Cardiac muscle cell (in vitro differentiated cells and primary cell): Measurements from ENCODE around the gene HHATL. TPM values are rescaled to one million over a fixed set of nuclear protein-coding genes. Genes with fewer than 3 reads are reported as not detected.

Experiments used
- DNase-seq, 2 donors: peaks; one replicate each; pipeline versions ENCODE4 v3.0.0 to v3.0.0-alpha.2; 2010 to 2017; ENCODE audit warnings: low read depth in 1 of 2, low spot score in 1 of 2
- H3K27ac ChIP-seq: fragments of 200-600 bp; sonication (generic); 2 replicates; pipeline ENCODE4 v1.5.1; 2016
- H3K27me3 ChIP-seq: fragments of 200-600 bp; sonication (generic); 2 replicates; pipeline ENCODE4 v1.6.0; 2016; ENCODE audit warnings: control low read depth
- H3K36me3 ChIP-seq: fragments of 200-600 bp; sonication (generic); 2 replicates; pipeline ENCODE4 v1.5.1; 2016; ENCODE audit warnings: control low read depth
- H3K4me1 ChIP-seq: fragments of 200-600 bp; sonication (generic); 2 replicates; pipeline ENCODE4 v1.8.1; 2017; ENCODE audit warnings: low read depth, mild to moderate bottlenecking, mixed run types
- H3K4me3 ChIP-seq: fragments of 200-600 bp; sonication (generic); 2 replicates; pipeline ENCODE4 v1.5.1; 2016; ENCODE audit warnings: mild to moderate bottlenecking
- H3K9me3 ChIP-seq: fragments of 200-600 bp; sonication (generic); 2 replicates; pipeline ENCODE4 v1.5.1; 2017; ENCODE audit warnings: low read depth, mild to moderate bottlenecking, control low read depth
- CTCF ChIP-seq: IDR thresholded peaks from 2 replicates; pipeline ENCODE4 v1.5.1; 2012; ENCODE audit warnings: low read depth, mild to moderate bottlenecking, low read length
- polyA plus RNA-seq: library from polyadenylated mRNA; unstranded; fragments of >200 nt; fragmentation: Nextera tagmentation; extraction: Ambion mirVana; gene quantifications from 2 replicates; pipeline ENCODE4 v1.2.1, GENCODE V29; 2016
- total RNA-seq: library from RNA; depleted of rRNA; stranded (reverse); fragments of >200 nt; gene quantifications from 2 replicates; pipeline ENCODE4 v1.2.3, GENCODE V29; 2016

HHATL gene
- 4.6 and 7.8 TPM in 2 replicates for total RNA-seq
- 8.1 and 17.4 TPM in 2 replicates for polyA plus RNA-seq

DNA sequence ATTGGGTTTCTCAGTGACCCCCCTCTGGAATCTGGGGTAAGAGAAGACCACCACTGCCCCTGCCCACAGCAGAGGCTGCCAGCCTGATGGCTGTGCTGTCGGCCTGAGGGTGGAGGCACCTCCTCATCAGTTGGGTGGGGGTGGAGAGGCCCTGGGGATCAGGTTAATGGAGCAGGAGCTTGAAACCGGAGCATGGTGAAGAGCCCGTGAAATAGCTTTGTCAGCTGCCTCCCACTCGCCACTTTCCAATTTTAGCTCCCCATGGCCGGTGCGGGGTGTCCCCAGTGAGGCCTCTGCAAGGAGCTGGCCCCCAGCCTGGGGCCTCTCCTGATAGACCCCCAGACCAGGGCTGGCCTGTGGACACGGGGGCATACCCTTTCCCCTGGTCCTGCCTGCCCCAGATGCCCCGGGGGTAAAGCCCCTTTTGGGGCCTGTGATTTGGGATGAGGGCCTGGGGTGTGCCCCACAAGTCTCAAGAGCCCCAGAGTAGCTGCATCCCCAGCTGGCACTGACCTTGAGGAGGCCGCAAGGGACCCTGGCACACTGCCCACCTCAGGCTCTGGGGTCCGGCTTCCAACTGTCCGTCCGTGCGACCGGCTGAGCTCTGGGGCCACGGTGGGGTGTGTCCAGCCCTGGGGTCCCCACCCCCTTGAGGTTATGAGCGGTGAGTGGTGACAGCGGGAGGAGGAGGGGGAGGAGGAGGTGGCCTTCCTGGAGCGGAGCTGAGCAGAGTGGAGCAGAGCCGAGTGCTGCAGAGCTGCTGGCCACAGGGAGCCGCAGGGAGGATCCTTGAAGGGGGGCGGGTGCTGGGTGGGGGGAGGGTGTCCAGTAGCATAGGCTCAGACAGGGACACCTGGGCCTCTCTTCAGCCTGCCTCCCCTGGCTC is at the start of gene HHATL:
Gene HHATL, minus strand, starts transcription at position 733 of the 886 bp plus-strand sequence. CDS start 1,972 bp downstream, outside the sequence.
- Histone ChIP-seq H3K4me1 (peaks cover 14% of the 10 kb centered on the region), H3K9me3 (no peaks in the 10 kb centered on the region), H3K27me3 (no peaks in the 10 kb centered on the region), H3K4me3 (no peak within 1 kb of the TSS), H3K27ac (peak within 1 kb of the TSS; percentile 25), H3K36me3 (no peaks in the 10 kb centered on the region)
- peak in 1 of 2 donors; percentile 68 for DNase-seq
- TF ChIP-seq CTCF: no peak

- Histone ChIP-seq H3K27ac (no peak overlapping the region), H3K9me3 (no peaks in the 10 kb centered on the region), H3K27me3 (no peaks in the 10 kb centered on the region), H3K4me1 (peaks cover 4% of the 10 kb centered on the region), H3K4me3 (no peak overlapping the region), H3K36me3 (no peaks in the 10 kb centered on the region)
- DNase-seq: peak in 1 of 2 donors; percentile 35
- no peak for TF ChIP-seq CTCF
Observed at GRCh38 chr3:42751609-42752008, 49.0 kb upstream of the HHATL start.

DNA sequence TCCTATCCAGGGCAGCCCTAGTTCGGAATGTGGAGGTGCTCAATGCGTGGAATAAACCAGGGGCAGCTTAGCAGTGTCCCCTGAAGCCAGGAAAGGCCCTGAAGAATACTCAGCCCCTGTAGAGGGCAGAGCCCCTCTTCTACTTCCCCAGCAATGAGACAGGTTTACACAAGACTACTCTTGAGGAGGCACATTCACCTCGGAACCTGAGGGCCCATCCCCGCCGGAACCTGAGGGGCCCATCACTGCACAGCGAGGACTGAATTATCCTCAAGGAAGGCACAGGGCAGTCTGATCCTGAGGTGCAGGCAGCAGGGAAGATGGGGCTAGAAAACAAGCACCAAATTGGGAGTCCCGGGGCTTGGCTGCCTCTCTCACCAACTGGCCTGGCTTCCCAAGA is 48.2 kb upstream of the HHATL start:
- Histone ChIP-seq H3K36me3 (no peaks in the 10 kb centered on the region), H3K4me1 (peaks cover 10% of the 10 kb centered on the region), H3K4me3 (no peak overlapping the region), H3K27ac (no peak overlapping the region), H3K9me3 (no peaks in the 10 kb centered on the region), H3K27me3 (no peaks in the 10 kb centered on the region)
- DNase-seq: no peak
- TF ChIP-seq CTCF: no peak

GRCh38 chr3:42749753-42750231 is 47.2 kb upstream of the HHATL start:
- peak; percentile 17 to 40 for DNase-seq
- peak overlapping the region; percentile 32 for H3K27ac ChIP-seq
- H3K4me3 ChIP-seq: no peak overlapping the region
- no peaks in the 10 kb centered on the region for H3K27me3 ChIP-seq
- H3K36me3 ChIP-seq: no peaks in the 10 kb centered on the region
- no peaks in the 10 kb centered on the region for H3K9me3 ChIP-seq
- H3K4me1 ChIP-seq: peaks cover 10% of the 10 kb centered on the region
- TF ChIP-seq CTCF: peak; percentile 51

DNA sequence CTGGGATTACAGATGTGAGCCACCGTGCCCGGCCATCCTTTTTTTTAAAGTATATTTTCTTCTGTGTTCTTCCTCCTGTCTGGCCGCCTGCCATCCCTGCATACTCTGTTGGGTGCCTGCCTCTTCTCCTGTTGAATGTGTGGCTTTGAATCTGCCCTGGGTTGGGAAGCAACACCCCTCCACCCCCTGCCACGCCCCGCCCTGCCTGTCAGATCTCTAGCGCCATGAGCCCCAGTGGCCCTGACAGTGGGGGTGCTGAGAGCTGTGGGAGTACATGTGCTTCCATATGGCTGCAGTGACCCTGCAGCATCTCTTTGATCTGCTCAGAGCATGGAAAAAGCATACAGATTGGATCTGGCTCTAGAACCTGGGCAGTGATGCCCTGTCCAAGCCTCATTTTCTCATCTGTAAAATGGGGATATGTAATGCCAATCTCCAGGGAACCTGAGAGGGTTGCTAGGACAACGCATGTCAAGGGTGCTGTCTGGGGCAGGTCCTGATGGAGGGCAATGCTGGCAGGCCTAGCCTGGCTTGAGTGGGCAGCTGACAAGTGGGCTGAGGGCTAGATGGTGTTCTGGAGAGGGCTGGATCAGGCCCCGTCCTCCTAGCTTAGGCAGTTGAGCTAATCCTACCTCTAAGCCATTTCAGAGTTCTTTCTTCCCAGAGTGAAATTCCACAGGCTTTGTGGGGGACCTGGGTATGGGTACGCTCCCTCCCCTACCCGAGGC is 46.6 kb upstream of the HHATL start:
- TF ChIP-seq CTCF: no peak

More for the DNA sequence above, 46.6 kb upstream of the HHATL start:
- no peak for DNase-seq
- H3K4me1 ChIP-seq: peaks cover 10% of the 10 kb centered on the region
- no peaks in the 10 kb centered on the region for H3K27me3 ChIP-seq
- H3K27ac ChIP-seq: peak overlapping the region; percentile 32
- H3K36me3 ChIP-seq: no peaks in the 10 kb centered on the region
- no peak overlapping the region for H3K4me3 ChIP-seq
- H3K9me3 ChIP-seq: no peaks in the 10 kb centered on the region
